ENCODE measurements around the gene KIAA1549. TPM values are rescaled to one million over a fixed set of nuclear protein-coding genes. Genes with fewer than 3 reads are reported as not detected.

KIAA1549 gene
- total RNA-seq, 4 donors from 2014 or later: 0.83 to 2.1 (median 1.5) TPM

DNA sequence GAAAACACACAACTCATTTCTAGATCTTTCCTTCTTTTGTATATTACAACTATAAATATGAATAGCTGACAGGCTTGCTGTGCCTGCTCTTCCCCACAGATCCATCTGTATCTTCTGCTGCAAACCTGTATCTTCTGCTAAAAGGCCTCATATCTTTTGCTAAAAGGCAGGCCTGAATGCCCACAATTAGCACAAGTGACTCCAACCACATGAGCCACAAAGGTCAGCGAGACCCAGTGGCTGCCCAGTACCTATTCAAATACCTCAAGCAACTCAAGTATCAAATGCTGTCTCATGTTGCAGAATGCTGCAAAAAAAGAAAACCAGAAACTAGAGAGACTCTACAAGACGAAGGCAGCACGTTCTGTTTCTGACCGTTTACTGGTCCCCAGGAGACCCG, 128.7 kb downstream of the KIAA1549 start:
- Histone ChIP-seq H3K9me3 (no peaks in the 10 kb centered on the region), H3K4me3 (no peak overlapping the region), H3K36me3 (peaks cover 6% of the 10 kb centered on the region), H3K27ac (no peak overlapping the region), H3K4me1 (no peaks in the 10 kb centered on the region), H3K27me3 (no peaks in the 10 kb centered on the region)
- 92% methylated on average over 5 of the region's 5 CpGs for WGBS
- no peak for DNase-seq (ENCODE audit: low spot score in 2 of 2)
- TF ChIP-seq POLR2AphosphoS5 (IDR thresholded peaks at IDR 0.05) (no peak), POLR2A (IDR thresholded peaks at IDR 0.05) (no peak), EP300 (IDR thresholded peaks at IDR 0.05) (no peak)
- TF ChIP-seq, protein P1, sequence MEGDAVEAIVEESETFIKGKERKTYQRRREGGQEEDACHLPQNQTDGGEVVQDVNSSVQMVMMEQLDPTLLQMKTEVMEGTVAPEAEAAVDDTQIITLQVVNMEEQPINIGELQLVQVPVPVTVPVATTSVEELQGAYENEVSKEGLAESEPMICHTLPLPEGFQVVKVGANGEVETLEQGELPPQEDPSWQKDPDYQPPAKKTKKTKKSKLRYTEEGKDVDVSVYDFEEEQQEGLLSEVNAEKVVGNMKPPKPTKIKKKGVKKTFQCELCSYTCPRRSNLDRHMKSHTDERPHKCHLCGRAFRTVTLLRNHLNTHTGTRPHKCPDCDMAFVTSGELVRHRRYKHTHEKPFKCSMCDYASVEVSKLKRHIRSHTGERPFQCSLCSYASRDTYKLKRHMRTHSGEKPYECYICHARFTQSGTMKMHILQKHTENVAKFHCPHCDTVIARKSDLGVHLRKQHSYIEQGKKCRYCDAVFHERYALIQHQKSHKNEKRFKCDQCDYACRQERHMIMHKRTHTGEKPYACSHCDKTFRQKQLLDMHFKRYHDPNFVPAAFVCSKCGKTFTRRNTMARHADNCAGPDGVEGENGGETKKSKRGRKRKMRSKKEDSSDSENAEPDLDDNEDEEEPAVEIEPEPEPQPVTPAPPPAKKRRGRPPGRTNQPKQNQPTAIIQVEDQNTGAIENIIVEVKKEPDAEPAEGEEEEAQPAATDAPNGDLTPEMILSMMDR (IDR thresholded peaks at IDR 0.05): no peak

DNA sequence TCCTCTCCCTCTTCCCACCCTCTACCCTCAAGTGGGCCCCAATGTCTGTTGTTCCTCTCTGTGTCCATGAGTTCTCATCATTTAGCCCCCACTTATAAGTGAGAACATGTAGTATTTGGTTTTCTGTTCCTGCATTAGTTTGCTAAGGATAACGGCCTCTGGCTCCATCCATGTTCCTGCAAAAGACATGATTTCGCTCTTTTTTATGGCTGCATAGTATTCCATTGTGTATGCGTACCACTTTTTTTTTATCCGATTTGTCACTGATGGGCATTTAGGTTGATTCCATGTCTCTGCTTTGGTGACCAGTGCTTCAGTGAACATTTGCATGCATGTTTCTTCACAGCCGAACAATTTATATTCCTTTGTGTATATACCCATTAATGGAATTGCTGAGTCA, 131.5 kb downstream of the KIAA1549 start:
- Histone ChIP-seq H3K36me3 (peaks cover 6% of the 10 kb centered on the region), H3K27me3 (no peaks in the 10 kb centered on the region), H3K4me1 (no peaks in the 10 kb centered on the region), H3K4me3 (no peak overlapping the region), H3K9me3 (no peaks in the 10 kb centered on the region), H3K27ac (no peak overlapping the region)
- no peak for DNase-seq (ENCODE audit: low spot score in 2 of 2)
- WGBS: 97% methylated on average over 5 of the region's 5 CpGs
- TF ChIP-seq EP300 (IDR thresholded peaks at IDR 0.05): no peak
- TF ChIP-seq POLR2AphosphoS5 (IDR thresholded peaks at IDR 0.05): no peak
- TF ChIP-seq, protein P1 (IDR thresholded peaks at IDR 0.05): no peak
- TF ChIP-seq POLR2A (IDR thresholded peaks at IDR 0.05): no peak

DNA sequence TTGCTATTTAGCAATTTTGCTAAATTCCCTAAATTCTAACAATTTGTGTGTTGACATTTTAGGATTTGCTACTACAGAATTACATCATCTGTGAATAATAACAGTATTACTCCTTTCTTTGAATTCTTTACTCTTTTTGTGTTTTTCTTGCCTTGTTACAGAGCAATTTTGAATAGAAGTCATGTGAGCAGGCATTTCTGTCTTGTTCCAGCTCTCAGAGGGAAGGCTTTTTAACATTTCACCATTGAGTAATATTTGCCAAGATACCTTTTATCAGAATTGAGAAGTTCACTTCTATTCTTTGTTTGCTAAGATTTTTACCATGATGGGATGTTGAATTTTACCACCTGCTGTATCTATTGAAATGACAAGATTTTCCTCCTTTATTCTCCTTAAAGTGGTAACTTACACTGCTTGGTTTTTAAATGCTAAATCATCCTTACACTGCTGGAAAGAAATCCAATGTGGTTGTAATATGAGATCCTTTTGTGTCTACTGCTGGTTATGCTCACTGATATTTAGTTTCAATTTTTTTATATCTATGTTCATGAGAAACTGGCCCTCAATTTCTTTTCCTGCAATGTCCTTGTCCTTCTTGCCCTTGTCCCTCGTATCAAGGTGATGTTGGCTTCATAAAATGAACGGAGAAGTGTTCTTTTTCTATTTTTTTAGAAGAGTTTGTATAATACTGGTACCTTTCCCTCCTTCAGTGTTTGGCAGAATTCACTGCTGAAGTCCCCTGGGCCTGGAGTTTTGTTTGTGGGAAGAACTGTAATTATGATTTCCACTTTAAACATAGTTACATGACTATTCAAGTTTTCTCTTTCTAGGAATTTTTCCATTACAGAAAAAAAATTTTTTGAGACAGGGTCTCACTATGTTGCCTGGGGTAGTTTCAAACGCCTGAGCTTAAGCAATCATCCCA, 132.9 kb downstream of the KIAA1549 start:
- 73% methylated on average over 3 of the region's 3 CpGs for WGBS
- no peak overlapping the region for H3K4me3 ChIP-seq

DNA sequence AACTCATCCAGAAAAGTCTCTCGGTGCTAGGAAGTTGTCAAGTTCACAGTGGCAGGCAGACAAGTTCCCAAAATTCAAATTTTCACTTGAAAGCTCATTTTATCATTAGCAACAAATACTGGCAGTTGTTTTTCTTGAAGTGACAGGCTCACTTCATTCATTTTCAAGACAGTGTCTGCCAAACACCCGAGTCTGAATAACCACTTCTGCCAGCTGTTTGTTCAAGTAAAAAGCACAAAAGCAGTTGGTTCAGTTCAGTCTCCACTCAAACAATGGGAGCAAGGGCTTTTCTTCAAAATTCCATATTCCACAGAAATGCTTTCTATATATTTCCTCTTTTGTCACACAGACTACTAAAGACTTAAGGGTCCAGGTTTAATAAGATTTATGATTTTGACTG, 135.5 kb downstream of the KIAA1549 start:
- 38% methylated on average over 2 of the region's 2 CpGs for WGBS

More for the DNA sequence above, 132.9 kb downstream of the KIAA1549 start:
- DNase-seq (ENCODE audit: low spot score in 2 of 2): no peak
- TF ChIP-seq, protein P1 (IDR thresholded peaks at IDR 0.05): no peak
- TF ChIP-seq POLR2A (IDR thresholded peaks at IDR 0.05) (no peak), EP300 (IDR thresholded peaks at IDR 0.05) (no peak), POLR2AphosphoS5 (IDR thresholded peaks at IDR 0.05) (no peak)
- Histone ChIP-seq H3K9me3 (no peaks in the 10 kb centered on the region), H3K4me1 (no peaks in the 10 kb centered on the region), H3K27me3 (no peaks in the 10 kb centered on the region), H3K36me3 (peaks cover 6% of the 10 kb centered on the region), H3K27ac (no peak overlapping the region)

More for the DNA sequence above, 135.5 kb downstream of the KIAA1549 start:
- Histone ChIP-seq H3K27me3 (no peaks in the 10 kb centered on the region), H3K27ac (no peak overlapping the region), H3K4me3 (no peak overlapping the region), H3K4me1 (no peaks in the 10 kb centered on the region), H3K9me3 (no peaks in the 10 kb centered on the region), H3K36me3 (peaks cover 6% of the 10 kb centered on the region)
- no peak for DNase-seq (ENCODE audit: low spot score in 2 of 2)
- TF ChIP-seq POLR2AphosphoS5 (IDR thresholded peaks at IDR 0.05): no peak
- TF ChIP-seq, protein P1 (IDR thresholded peaks at IDR 0.05): no peak
- TF ChIP-seq POLR2A (IDR thresholded peaks at IDR 0.05): no peak
- TF ChIP-seq EP300 (IDR thresholded peaks at IDR 0.05): no peak

Data from suprapubic skin (tissue), 4 donors.